Astrocyte of the cerebellum (primary cell): ENCODE measurements around the gene TOLLIP.

Experiments used
- DNase-seq: peaks from one replicate; pipeline ENCODE4 v3.0.0-alpha.2; 2011; ENCODE audit warnings: low read depth
- H3K4me3 ChIP-seq: 2 replicates; pipeline ENCODE4 v1.5.1; 2011; ENCODE audit warnings: mild to moderate bottlenecking, low read depth, low read length, moderate library complexity
- CTCF ChIP-seq: IDR thresholded peaks from 2 replicates; pipeline ENCODE4 v1.5.1; 2012; ENCODE audit warnings: low read length, low read depth, moderate library complexity, mild to moderate bottlenecking; ENCODE audit errors: missing control alignments
- in situ Hi-C: cut with HindIII; loops from 2 replicates; pipeline ENCODE4 v1.10.0; 2017; ENCODE audit warnings: low sequenced_read_pairs

Gene TOLLIP

GRCh38 chr11:1232883-1233321 is 76.5 kb downstream of the TOLLIP start:
- no peak for DNase-seq
- H3K4me3 ChIP-seq: no peak overlapping the region
- in situ Hi-C loops: no loop called here
- no peak for TF ChIP-seq CTCF

- DNase-seq: no peak
- H3K4me3 ChIP-seq: no peak overlapping the region
- in situ Hi-C loops: no loop called here
- TF ChIP-seq CTCF: no peak
Measured at GRCh38 chr11:1232021-1232882, 77.2 kb downstream of the TOLLIP start.

- no peak for DNase-seq
- no peak overlapping the region for H3K4me3 ChIP-seq
- TF ChIP-seq CTCF: no peak
- in situ Hi-C loops: no loop called here
Measured at GRCh38 chr11:1231396-1232020, 77.9 kb downstream of the TOLLIP start.

GRCh38 chr11:1230456-1231395 is 78.7 kb downstream of the TOLLIP start:
- H3K4me3 ChIP-seq: no peak overlapping the region
- in situ Hi-C loops: no loop called here
- TF ChIP-seq CTCF: no peak
- no peak for DNase-seq

- no peak for TF ChIP-seq CTCF
- no peak overlapping the region for H3K4me3 ChIP-seq
- in situ Hi-C loops: no loop called here
- DNase-seq: no peak
Measured at GRCh38 chr11:1230121-1230455, 79.3 kb downstream of the TOLLIP start.

GRCh38 chr11:1229471-1230120 is 79.8 kb downstream of the TOLLIP start:
- TF ChIP-seq CTCF: no peak
- in situ Hi-C loops: no loop called here
- DNase-seq: no peak
- no peak overlapping the region for H3K4me3 ChIP-seq
